Activated CD8-positive, alpha-beta memory T cell treated with anti-CD3 and anti-CD28 coated beads for 4 hours (primary cell): ENCODE measurements around the gene PRKCH.
A peak's percentile ranks its signal among the peaks of the same experiment; 100 is the strongest.
"Not testable (repeated sequence)": the region's sequence is repeated elsewhere in the genome, so short reads cannot be mapped to it uniquely, and the experiment has no call there.

Source experiments
- DNase-seq, 2 donors: peaks; one replicate each; pipeline ENCODE4 v3.0.0-alpha.2; 2020; ENCODE audit warnings: low read depth in 2 of 2

PRKCH gene

DNA sequence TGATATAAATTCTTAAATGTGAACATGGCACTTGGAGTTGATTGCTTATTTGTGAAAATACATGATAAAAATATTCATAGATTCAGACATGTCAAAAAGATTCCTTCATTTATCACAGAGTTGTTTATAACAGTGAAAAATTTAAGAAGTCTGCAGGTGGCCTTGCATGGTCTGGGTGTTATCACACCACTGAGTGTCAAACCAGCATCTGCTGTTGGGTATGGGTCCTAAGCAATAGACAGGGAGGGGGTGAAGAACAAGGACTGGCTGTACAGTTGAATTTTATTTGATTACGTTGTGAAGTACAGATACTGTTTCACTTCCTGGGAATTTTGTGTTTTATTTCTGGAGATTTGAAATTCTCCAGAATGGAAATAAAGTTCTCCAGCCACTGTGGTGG lies 193.5 kb downstream of the PRKCH start:
- no peak for DNase-seq

DNA sequence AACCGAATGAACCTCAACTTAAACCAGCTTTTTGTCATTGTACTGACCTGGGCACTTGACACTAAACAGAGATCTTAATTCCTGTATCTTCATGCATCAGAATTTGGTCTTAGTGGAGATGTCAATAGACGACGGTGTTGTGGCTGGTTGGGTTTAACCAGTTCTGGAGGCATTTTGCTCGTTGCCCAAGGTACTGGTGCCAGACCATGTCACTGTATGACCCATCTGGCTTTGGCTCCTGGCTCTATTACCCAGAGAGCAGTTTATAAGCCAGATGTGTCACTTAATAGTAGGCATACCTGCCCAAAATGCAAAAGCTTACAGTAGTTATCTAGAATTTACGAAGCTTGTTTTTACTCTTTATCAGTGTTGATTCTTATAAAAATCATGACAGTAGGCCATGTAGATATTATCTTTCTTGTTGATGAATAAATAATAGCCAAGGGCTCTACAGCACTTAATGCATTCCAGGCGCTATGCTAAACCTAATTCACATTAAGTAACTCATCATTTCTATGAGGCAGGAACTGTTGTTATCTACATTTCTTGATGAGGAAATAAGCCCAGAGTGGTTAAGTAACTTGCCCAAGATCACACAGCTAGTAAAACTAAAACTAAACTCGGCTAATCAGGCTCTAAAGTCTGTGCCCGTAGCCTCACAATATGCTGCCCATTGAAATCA lies 194.2 kb downstream of the PRKCH start:
- no peak for DNase-seq

DNA sequence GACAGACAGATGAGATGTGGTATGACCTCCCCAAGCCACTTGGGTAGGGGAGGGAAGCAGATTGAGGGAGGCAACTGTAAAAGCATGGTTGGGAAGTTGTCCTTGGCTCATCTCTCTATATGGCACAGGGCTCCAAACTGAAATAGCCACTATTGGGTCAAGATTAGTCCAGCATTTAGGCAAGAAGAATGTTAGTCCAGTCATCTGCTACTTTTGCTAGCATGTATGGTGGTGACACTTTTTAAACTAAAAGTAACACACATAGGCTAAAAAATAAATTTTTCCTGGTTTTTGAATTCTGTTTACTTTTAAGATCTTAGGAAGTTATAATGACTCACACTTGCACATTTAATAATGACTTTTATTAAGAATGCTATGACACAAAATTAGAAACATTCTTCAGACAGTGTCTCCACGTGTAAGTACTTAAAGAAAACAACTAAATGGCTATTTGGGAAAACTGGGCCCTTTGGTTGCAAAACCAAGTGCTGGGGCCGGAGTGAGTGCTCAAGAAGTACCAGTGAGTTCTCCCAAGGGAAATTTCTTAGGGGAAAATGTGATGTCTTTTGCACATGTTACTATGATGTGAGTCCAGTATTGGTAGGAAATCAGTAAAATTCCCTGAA lies 194.9 kb downstream of the PRKCH start:
- DNase-seq = no peak

DNA sequence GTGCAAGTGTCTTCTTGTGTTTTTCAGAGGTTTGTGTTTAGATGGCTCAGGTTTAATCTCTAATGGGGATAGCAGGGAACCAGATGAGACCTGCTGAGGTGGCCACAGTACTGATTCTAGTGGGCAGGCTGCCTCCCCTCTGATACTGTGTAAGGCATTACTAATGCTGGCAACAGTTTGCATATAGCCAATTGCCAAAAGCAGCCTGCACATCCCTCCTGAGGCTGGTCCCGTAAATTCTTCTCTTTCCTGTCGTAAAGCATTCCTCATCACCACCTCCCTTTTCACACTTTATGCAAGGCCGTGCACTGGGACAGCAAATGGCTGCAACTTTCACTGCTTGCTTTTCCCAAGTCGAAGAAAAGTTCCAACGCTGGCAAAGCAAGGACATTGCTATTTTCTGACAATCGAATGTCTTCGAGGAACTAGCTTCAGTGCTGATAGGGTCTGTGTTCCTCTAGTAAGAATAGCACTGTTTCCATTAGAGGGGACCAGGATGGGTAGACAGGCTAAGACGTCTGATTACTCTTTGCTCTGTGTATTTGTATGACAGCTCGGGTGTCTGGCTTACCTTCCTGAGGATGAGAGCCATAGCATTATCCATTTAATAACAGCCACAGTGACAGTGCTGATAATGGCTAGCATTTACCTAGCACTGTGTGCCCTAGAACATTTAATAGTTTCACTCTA lies 195.7 kb downstream of the PRKCH start:
- no peak for DNase-seq

GRCh38 chr14:61517911-61518384 lies 196.6 kb downstream of the PRKCH start:
- DNase-seq = no peak

- DNase-seq = no peak
Measured at GRCh38 chr14:61518403-61518802, 197.0 kb downstream of the PRKCH start.

DNA sequence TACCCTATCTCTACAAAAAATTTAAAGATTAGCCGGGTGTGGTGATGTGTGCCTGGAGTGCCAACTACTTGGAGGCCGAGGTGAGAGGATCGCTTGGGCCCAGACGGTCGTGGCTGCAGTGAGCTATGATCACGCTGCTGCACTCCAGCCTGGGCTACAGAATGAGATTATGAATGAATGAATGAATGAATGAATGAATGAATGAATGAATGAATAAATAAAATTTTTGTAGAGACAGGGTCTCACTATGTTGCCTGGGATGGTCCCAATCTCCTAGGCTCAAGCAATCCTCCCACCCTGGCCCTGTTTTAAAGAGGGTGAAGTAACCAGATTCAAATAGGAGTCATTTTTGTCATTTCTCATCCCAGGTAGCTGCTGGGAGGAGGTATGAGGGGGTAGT lies 197.7 kb downstream of the PRKCH start:
- no peak for DNase-seq

DNA sequence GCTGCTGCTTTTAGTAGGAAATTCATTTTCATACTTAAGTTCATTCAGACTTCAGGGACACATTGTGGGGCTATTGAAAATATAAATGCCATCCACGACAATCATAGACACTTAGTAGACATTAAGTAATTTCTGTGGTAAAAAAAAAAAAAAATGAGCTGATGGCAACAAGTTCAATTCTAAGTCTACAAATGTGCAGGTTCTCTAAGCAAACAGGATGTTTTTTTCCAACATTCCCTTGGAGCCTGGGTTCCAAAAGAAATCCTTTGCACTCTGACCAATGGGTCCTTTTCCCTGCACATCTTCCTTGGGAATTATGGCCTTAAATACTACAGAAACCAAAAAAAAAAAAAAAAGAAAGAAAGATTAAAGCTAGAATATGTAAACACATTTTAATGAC lies 198.4 kb downstream of the PRKCH start:
- DNase-seq = no peak

DNA sequence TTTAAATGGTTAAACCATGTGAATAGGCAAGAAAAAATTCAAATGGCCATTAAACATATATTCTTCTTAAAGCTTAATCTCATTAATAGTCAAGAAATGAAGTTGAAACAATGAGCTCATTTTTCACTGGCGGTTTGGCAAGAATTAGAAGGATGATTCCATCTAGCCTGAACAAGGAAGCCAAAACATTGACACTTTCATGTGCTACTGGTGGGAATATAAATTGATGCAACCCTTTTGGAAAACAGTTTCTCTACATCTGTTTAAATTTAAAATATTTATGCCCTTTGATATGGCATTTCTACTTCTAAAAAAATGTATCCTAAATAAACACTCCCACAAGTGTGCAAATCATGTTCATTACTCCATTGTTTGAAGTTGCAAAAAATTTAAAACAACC lies 199.2 kb downstream of the PRKCH start:
- no peak for DNase-seq

GRCh38 chr14:61521773-61522172 lies 200.4 kb downstream of the PRKCH start:
- DNase-seq = no peak

DNA sequence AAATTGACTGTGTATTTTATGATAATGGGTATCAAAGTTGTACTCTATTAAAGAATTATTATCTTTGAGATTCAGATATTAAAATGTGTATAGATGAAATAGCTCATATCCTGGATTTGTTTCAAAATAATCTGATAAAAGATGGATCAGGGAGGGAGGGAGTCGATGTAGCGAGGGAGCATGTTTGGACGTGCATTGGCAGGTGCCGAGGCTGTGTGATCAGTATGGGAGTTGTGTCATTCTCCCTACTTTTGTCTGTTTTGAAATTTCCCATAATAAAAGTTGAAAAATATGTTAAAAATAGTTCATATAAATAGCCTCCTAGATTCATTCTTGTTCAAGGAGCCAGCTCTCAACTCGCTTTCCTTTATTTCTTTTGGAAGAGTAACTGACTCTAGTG lies 202.4 kb downstream of the PRKCH start:
- DNase-seq = no peak

DNA sequence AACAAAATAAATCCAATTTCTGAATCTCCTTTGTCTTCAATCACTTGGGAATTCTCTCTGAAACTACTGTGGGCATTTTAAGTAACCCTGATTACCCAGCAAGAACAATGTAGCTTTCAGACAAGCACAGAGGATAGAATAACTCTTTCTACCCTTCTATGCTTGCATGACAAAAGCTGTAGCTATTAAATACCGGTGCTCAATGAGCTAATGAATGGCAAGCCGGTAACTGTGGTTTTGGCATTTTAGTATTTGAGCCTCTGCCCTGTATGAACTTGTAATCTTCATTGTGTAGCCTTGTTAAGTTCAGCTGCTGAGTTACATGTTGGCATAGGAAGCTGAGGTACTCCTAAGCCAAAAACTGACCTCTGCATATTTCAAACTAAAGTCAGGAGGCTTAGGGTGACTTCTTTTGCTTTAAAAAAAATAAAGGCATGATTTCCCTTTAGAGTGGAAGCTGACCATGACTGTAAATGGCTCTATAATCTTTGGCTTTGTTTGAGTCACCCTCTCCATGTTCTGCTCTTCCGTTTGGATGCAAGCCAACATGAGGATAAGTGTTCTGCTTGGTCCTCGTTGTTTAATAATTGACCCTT lies 202.9 kb downstream of the PRKCH start:
- DNase-seq = no peak

DNA sequence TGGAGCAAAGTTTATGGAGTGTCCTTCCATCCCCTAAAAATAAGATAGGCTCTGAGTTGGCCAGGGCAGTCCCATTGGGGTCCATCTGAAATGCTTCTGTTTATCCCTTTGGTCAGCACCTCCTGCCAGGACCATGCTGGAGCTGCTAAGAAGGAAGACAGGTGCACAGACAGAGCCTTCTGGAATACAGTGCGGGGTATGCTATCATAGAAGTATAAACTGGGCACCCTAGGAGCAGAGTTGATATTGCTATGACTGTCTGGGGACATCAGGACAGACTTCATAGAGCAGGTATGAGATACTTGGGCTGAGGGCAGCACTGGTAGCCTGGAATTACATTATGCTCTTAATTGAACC lies 203.5 kb downstream of the PRKCH start:
- DNase-seq = no peak

DNA sequence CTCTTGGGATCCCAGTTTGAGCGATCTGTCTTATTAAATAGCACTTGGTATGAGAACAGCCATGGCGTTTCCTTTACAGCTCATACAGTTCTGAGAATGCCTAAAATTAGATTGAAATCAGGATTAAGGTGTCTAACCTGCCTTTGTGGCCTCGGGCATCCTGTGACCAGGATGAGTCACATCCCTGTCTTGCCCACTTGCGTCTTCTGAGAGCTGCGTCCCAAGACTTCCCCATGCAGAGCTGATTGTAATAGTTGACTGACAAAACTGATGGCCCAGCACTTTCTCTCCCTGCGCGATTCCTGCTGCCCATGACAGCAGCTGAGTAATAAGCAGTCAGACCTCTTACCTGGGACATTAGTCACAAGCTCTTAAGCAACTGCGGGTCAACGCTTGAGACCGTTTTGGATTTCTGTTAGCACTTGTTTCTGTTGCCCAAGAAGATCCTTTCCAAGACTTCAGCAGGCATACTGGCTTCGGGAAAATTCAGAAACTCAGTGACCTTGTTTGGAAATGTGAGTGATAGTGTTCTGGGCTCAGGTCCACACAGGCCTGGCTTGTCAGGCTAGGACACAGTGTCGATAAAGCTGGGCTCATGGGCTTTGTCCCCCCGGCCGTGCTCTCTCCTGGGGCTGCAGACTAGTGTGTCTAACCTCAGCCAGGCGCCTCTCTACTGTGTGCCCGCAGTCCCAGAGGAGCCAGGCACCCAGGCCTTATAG lies 204.1 kb downstream of the PRKCH start:
- DNase-seq = peak; percentile 35 to 56

GRCh38 chr14:61526405-61527312 lies 205.3 kb downstream of the PRKCH start:
- DNase-seq = no peak

DNA sequence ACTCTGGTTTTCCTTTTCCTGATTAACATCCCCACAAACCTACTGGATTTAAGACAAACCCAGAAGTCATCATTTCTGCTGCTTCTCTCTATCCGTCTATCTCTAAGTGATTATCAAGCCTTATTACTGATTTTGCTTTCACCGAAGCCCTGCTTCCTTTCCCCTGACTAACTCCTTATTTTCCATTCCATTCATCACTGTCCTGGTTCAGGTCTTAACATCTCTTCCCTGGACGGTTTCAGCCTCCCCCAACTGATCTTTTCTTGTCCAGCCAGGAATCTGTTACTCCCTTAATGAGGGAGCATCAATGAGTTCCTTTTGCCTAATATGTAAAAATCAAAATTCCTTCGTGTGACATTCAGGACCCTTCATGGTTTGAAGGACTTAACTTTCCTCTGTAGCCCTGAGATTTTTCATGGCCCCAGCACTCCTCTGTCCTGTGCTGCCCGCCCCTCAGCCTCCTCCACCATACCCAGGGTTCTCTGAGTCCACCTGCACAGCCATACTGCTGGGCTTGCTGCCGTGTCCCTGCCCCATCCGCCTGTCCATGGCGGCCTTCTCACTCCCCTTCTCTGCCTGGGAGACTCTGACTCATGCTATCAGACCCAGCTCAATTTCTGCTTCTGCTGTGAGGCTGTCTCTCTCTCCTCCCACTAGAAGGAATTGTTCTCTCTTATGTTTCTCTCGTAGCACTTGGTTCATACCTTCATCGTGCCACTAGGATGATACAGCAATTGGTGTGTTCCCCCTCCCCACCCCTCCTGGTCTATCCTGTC lies 206.1 kb downstream of the PRKCH start:
- DNase-seq = no peak

DNA sequence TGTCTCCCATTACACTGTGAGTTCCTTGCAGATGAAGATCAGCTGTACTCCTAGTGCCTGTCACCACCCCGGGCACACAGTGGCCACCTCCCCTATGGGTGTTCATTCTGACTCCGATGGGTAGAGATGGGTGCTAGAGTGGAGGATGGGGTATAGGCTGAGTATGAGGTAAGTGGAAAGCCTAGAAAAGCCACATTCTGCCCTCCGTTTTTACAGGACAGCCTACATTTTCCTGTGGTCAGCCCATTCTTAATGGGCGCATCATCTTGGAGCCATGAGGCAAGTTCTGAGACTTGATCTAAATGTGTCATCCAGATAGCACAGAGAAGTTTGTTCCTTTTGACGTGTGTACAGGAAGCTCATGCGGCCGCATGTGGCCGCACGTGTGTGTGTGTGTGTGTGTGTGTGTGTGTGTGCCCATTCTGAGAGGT lies 207.2 kb downstream of the PRKCH start:
- no peak for DNase-seq

DNA sequence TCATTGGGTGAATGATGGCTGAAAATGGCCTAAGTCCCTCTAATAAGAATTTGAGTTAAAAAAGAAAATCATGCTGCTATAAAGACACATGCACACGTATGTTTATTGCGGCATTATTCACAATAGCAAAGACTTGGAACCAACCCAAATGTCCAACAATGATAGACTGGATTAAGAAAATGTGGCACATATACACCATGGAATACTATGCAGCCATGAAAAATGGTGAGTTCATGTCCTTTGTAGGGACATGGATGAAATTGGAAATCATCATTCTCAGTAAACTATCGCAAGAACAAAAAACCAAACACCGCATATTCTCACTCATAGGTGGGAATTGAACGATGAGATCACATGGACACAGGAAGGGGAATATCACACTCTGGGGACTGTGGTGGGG lies 208.0 kb downstream of the PRKCH start:
- not testable (repeated sequence) for DNase-seq

DNA sequence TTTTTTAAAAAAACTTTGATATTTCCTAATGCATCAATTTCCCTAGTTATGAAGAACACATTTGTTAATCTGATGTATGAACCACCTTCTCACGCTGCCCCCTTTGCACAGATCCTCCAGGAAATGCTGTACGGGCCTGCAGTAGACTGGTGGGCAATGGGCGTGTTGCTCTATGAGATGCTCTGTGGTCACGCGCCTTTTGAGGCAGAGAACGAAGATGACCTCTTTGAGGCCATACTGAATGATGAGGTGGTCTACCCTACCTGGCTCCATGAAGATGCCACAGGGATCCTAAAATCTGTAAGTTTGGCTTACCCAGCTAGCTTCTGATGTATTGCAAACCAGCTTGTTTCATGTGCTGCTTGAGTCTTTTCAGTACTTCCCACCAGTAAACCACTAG lies 208.9 kb downstream of the PRKCH start:
- no peak for DNase-seq

DNA sequence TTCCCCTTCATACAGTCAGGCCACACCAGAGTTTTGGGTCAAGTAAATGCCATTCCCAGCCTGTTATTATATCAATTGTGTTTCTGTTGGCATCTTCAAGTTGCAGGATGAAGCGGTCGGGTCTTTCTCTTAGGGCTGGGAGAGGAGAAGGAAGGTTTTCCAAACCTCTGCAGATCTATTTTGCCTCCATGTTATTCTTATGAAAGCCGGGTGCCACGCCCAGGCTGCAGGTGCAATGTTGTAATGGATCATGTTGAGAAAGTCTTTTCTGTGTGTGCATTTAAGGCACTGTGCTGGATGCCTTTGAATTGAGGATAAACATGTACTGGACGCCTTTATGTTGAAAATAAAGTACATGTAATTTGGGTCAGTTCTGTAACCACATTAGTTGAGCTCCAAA lies 209.5 kb downstream of the PRKCH start:
- no peak for DNase-seq
